GM21619 (cell line): ENCODE measurements around the gene RAPGEF6.
"Not testable (repeated sequence)": the region's sequence is repeated elsewhere in the genome, so short reads cannot be mapped to it uniquely, and the experiment has no call there.

Experiments
- ATAC-seq: cut with Tn5 transposase; IDR thresholded peaks from one replicate; pipeline ENCODE4 v1.9.1; 2021; ENCODE audit not compliant: unreplicated experiment

The RAPGEF6 gene

GRCh38 chr5:131431794-131432193 is 203.2 kb downstream of the RAPGEF6 start:
- no peak for ATAC-seq

GRCh38 chr5:131430794-131431193 is 204.2 kb downstream of the RAPGEF6 start:
- no peak for ATAC-seq

DNA sequence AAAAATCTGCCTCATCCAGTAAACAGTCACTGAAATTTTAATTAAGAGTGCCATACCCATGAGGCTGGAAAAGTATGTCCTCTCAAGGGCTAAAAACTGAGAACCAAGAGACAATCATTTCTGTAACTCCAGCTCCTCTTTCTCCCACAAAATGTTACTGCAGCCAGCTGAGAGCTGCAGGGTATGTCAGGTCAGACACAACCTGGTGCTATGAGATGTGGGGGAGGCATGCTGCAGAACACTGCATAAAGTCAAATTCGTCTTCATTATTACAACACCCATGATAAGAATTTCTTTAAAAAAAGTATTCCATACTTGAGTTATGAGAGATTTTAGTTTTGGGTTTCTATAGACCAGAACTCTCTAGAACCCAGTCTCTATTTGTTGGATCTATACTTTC is 209.0 kb downstream of the RAPGEF6 start:
- ATAC-seq, result no peak

GRCh38 chr5:131423056-131423455 is 212.0 kb downstream of the RAPGEF6 start:
- ATAC-seq, result no peak

DNA sequence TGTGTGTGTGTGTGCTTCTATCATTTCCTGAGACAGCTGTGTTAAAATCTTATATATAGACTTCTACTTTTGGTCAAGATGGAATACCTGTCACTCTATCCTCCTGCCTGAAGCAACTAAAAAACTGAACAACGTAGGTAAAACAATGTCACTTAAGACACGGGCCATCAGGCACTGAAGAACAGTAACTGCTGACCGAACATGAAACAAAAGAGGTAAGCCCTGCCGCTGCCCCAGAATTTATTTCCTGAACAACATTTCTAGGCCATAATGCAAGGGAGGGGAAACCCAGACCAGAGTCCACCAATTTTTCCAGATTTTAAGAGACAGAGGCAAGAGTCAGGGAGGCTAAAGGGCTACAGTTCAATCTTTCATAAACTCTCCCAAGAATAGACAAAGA is 215.2 kb downstream of the RAPGEF6 start:
- ATAC-seq, result no peak

DNA sequence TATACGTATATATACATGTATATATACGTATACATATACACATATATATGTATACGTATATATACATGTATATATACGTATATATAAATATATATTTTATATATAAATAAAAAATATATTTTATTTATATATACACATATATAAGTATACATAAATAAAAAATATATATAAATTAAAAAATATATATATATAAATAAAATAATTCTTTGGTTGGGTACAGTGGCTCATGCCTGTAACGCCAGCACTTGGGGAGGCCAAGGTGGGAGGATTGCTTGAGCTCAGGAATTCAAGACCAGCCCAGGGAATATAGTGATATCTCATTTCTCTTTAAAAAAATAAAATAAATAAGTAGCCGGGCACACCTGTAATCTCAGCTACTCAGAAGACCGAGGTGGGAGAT is 216.2 kb downstream of the RAPGEF6 start:
- no peak for ATAC-seq

DNA sequence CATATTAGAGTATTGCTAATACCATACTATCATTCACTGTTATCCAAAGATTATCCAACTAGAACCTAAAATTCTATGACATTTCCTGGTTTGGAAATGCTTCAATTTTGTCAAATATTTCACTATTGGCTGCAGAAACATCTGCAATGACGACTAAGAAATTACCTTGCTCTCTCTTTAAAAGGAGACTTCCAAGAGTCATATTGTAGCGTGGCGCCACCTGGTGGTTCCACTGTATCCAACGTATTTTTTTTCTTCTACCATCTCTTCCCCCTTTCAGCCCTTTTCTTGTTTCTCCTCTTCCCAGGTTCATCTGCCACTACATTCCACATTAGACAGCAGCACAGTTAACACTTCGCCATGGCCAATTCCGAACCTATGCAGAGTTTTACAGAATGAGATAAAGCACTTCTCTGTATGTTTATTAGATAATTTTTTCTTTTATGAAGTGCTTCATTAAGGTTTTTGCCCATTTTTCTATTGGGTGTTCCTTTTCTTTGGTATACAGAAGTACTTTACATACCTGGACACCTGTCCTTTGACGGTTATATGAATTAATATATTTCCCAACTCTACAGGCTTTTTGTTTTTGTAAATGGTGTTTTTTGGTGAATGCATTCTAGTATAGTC is 217.7 kb downstream of the RAPGEF6 start:
- ATAC-seq, result peak; percentile 26

DNA sequence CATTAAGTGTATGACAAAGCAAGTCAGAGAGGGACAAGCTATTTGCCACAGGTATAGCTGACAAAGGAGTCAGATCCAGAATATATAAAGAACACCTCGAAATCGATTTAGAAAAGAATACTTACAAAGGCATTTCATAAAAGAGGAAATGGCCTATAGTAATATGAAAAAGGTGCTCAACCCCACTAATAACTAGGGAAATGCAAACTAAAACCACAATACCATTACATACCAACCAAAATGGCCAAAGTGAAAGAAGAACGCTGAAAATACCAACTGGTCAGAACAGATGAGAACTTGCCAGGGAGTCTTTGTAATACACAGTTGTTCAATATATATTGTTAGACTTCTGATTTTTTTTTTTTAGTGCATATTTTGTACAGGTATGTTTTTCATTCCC is 218.3 kb downstream of the RAPGEF6 start:
- peak; percentile 71 for ATAC-seq

- peak; percentile 71 for ATAC-seq
Observed at GRCh38 chr5:131413605-131414559, 221.1 kb downstream of the RAPGEF6 start.

GRCh38 chr5:131406975-131407638 is 227.9 kb downstream of the RAPGEF6 start:
- no peak for ATAC-seq

DNA sequence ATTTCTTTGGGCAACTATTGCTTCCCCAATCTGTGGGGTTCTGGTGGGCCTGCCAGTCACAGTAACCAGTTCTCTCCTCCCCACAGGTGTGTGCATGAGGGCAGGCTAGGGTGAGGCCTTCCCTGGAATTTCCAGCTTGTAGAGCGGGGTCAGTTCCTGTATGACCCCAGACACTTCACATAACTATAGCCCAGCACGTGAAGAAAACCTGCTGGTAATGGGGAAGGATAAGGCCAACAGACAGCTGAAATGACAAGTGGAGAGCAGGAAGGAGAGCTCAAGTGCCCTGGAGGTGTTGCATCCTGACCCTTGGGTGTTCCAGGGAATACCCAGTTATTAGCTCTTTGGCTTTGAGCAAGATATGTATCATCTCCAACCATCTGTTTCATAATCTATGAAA is 229.0 kb downstream of the RAPGEF6 start:
- ATAC-seq, result no peak

- ATAC-seq, result no peak
Observed at GRCh38 chr5:131405674-131406073, 229.4 kb downstream of the RAPGEF6 start.

- ATAC-seq, result no peak
Observed at GRCh38 chr5:131400585-131400984, 234.4 kb downstream of the RAPGEF6 start.

GRCh38 chr5:131399007-131399406 is 236.0 kb downstream of the RAPGEF6 start:
- ATAC-seq, result not testable (repeated sequence)

- ATAC-seq, result no peak
Observed at GRCh38 chr5:131396630-131397273, 238.3 kb downstream of the RAPGEF6 start.

GRCh38 chr5:131396015-131396414 is 239.0 kb downstream of the RAPGEF6 start:
- peak; percentile 88 for ATAC-seq

GRCh38 chr5:131394128-131394527 is 240.9 kb downstream of the RAPGEF6 start:
- peak; percentile 75 for ATAC-seq

- ATAC-seq, result no peak
Observed at GRCh38 chr5:131393498-131393968, 241.5 kb downstream of the RAPGEF6 start.

- ATAC-seq, result no peak
Observed at GRCh38 chr5:131392466-131393095, 242.4 kb downstream of the RAPGEF6 start.

DNA sequence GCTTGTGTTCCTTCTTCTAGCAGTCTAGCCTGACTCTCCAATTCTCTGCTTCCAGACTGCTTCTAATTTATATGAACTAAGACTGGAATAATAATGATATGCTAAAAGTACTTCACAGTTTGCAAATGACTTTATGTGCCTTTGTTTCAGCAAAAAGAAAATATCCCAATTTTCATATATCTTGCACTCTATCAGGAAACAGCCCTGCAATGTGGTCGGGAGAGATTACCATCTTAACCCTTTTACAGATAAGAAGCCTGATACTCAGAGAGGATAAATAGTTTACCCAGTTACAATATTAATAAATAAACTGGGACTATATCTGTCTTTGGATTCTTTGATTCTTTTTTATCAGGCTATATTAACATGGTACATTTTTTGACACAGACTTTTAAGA is 245.2 kb downstream of the RAPGEF6 start:
- no peak for ATAC-seq
